ENCODE data around the gene TJP3.
"Not testable (repeated sequence)": the region's sequence is repeated elsewhere in the genome, so short reads cannot be mapped to it uniquely, and the experiment has no call there.

TJP3 gene

DNA sequence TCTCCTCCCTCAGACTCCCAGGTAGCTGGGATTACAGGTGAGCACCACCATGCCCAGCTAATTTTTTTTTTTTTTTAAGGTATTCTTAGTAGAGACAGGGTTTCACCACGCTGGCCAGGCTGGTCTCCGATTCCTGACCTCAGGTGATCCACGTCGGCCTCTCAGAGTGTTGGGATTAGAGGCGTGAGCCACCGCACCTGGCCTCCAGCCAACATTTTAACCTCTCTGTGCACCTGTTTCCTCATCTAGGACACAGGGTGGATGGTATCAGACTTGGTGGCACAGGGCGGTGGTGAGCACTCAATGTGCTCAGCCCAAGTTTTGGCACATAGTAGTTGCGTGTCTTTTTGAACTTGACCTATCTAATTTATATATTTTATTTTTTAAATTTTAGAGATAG is 40.8 kb downstream of the TJP3 start:
- no peak overlapping the region for H3K4me3 ChIP-seq (ENCODE audit: low read depth, low read length)
- DNase-seq (ENCODE audit: low read depth): no peak
- TF ChIP-seq, protein P1, sequence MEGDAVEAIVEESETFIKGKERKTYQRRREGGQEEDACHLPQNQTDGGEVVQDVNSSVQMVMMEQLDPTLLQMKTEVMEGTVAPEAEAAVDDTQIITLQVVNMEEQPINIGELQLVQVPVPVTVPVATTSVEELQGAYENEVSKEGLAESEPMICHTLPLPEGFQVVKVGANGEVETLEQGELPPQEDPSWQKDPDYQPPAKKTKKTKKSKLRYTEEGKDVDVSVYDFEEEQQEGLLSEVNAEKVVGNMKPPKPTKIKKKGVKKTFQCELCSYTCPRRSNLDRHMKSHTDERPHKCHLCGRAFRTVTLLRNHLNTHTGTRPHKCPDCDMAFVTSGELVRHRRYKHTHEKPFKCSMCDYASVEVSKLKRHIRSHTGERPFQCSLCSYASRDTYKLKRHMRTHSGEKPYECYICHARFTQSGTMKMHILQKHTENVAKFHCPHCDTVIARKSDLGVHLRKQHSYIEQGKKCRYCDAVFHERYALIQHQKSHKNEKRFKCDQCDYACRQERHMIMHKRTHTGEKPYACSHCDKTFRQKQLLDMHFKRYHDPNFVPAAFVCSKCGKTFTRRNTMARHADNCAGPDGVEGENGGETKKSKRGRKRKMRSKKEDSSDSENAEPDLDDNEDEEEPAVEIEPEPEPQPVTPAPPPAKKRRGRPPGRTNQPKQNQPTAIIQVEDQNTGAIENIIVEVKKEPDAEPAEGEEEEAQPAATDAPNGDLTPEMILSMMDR (conservative IDR thresholded peaks at IDR 0.05; ENCODE audit: low read depth, low read length): no peak

DNA sequence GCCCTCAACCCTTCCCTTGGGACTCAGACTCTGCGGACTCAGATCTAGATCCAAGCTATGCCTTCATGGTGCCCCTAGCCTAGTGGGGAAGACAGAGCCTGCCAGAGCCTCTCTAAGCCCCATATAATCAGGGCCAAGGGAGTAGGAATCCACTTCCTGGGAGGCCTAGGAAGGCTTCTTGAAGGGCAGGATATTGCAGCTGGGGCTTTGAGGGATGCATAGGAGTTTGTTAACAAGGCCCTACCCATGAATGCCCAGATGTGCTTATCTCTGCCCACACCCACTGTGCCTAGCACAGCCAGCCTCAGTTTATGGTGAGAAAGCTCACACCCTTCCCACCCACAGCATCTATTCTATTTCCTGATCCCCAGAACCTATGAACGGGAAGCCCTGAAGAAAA is 42.0 kb downstream of the TJP3 start:
- H3K4me3 ChIP-seq (ENCODE audit: low read depth, low read length): no peak overlapping the region
- no peak for DNase-seq (ENCODE audit: low read depth)
- TF ChIP-seq, protein P1 (conservative IDR thresholded peaks at IDR 0.05; ENCODE audit: low read depth, low read length): no peak

DNA sequence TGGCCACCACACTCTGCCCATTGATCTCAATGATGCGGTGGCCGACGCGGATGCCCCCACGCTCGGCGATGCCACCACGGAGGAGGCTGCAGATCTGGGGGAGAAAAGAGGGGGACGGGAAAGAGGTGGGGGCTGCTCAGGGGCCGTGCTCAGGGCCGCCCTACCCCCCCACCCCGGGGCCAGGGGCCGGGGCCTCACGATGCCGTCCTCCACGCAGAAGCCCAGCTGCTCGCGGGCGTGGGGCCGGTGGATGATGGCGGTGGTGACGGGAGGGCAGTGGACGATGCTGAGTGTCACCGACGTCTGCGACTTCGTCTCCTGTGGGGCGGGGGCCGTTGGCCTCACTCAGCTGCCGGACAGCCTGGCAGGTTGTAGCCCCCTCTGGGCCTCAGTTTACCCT is 43.1 kb downstream of the TJP3 start:
- DNase-seq (ENCODE audit: low read depth): no peak
- H3K4me3 ChIP-seq (ENCODE audit: low read depth, low read length): no peak overlapping the region
- TF ChIP-seq, protein P1 (conservative IDR thresholded peaks at IDR 0.05; ENCODE audit: low read depth, low read length): no peak

DNA sequence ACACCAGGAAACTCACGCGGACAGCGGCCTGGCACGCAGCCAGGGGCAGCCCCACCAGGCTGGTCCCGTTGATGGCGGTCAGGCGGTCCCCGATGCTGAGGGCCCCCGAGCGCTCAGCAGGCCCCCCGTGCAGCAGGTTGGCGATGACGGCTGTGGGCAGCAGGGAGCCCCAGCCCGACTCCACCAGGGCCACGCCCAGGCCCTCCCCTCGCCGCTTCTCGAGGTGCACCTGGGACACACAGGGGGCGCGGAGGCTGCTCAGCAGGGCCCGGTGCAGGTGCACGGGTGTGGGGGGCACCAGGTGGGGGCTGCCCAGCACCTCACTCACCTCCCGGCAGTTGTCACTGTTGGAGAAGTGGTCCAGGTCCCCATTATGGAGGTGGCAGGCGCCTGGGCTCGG is 44.3 kb downstream of the TJP3 start:
- no peak for DNase-seq (ENCODE audit: low read depth)
- no peak overlapping the region for H3K4me3 ChIP-seq (ENCODE audit: low read depth, low read length)
- TF ChIP-seq, protein P1 (conservative IDR thresholded peaks at IDR 0.05; ENCODE audit: low read depth, low read length): no peak

DNA sequence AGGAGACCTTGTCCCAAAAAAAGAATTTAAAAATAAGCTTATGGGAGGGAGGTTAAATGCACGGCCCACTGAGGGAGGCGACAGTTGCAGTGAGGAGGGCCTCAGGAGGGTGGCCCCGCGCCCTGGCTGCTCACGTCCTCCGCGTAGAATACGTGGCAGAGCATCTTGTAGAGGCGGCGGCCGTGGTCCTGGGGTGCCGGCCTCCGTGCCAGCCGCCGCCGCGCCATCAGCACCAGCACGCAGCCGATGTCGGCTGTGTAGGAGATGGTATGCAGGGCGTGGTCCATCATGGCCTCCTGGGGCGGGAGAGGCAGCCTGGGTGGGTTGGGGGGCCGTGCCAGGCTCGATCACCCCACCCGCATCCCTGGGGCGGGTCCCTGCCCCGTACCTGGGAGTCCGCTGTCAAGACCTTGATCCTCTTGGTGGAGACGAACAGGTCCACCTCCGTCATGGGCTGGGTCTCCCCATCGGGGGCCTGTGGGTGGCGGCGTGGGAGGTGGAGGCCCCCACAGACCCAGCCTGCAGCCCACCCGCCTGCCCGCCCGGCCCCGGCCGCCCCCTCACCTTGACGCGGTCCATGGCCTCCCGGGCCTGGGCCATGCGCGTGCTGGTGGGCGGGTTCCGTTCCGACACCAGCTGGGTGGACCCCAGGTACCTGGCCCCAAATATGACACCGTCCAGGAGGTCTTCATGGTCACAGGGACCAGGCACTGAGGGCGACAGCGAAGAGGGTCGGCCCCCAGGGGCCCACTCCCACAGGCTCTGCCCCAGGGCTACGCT is 45.6 kb downstream of the TJP3 start:
- H3K4me3 ChIP-seq (ENCODE audit: low read depth, low read length): no peak overlapping the region
- TF ChIP-seq, protein P1 (conservative IDR thresholded peaks at IDR 0.05; ENCODE audit: low read depth, low read length): no peak
- no peak for DNase-seq (ENCODE audit: low read depth)

DNA sequence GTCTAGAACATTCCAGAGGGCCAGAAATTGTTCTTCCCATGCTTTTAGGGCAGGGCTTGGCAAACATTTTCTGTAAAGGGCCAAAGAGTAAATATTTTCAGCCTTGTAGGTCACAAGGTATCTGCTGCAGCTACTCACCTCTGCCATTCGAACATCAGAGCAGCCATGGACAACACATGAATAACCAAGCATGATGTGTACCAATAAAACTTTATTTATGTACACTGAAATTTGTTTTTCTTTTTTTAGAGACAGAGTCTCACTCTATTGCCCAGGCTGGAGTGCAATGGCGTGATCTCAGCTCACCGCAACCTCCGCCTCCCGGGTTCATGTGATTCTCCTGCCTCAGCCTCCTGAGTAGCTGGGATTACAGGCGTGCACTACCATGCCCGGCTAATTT is 49.5 kb downstream of the TJP3 start:
- DNase-seq (ENCODE audit: low read depth); H3K4me3 ChIP-seq (ENCODE audit: low read depth, low read length): not testable (repeated sequence)

DNA sequence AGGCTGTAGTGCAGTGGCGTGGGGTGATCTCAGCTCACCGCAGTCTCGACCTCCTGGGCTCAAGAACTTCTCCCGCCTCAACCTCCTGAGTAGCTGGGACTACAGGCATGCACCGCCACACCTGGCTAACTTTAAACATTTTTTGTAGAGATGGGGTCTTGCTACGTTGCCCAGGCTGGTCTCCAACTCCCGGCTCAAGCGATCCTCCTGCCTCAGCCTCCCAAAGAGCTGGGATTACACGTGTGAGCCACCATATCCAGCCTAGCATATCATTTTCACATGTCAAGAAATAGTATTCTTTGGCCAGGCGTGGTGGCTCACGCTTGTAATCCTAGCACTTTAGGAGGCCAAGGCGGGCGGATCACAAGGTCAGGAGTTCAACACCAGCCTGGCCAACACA is 50.1 kb downstream of the TJP3 start:
- DNase-seq (ENCODE audit: low read depth): not testable (repeated sequence)

DNA sequence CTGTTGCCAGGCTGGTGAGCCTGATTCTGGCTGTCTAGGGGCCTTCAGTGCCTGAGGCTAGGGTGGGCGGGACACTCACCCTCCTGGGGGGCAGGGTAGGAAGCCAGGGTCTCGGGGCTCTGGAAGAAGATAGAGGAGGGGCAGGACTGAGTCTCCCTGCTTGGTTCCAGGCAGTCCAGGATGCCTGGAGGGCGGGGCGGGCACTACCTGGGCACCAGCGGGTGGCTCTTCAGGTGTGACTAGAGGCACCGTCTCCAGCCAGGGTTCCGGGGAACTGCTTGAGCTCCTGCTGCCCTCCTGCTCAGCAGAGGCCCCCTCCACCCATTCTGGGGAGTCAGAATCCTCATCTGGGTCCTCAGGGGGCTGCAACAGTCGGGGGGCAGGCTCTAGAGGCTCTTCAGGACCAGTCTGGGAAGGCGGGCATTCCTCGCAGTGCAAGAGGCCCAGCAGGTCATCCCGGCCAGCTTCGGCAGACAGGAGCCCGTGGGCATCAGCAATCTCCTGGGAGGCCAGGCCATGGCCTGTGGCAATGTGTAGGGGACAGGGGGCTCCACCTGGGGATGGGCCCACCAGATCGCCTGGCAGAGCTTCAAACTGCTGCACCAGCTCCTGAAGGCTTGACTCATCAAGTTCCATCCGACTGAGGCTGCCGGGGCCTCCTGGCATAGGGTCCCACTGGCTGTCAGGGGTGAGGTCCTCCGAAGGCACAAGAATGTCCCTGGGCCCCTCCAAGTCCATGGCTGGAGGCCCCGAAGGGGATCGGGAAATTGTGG is 51.5 kb downstream of the TJP3 start:
- TF ChIP-seq, protein P1 (conservative IDR thresholded peaks at IDR 0.05; ENCODE audit: low read depth, low read length): no peak
- no peak overlapping the region for H3K4me3 ChIP-seq (ENCODE audit: low read depth, low read length)
- no peak for DNase-seq (ENCODE audit: low read depth)

More for the DNA sequence above, 50.1 kb downstream of the TJP3 start:
- H3K4me3 ChIP-seq (ENCODE audit: low read depth, low read length): not testable (repeated sequence)

All from choroid plexus epithelial cell (primary cell).